ENCODE measurements around the gene SFRP2. TPM values are rescaled to one million over a fixed set of nuclear protein-coding genes. Genes with fewer than 3 reads are reported as not detected.
A peak's percentile ranks its signal among the peaks of the same experiment; 100 is the strongest.

The SFRP2 gene
- total and polyA plus RNA-seq, 3 experiments from 2014 or later, result 0.11 TPM; not detected in 2

DNA sequence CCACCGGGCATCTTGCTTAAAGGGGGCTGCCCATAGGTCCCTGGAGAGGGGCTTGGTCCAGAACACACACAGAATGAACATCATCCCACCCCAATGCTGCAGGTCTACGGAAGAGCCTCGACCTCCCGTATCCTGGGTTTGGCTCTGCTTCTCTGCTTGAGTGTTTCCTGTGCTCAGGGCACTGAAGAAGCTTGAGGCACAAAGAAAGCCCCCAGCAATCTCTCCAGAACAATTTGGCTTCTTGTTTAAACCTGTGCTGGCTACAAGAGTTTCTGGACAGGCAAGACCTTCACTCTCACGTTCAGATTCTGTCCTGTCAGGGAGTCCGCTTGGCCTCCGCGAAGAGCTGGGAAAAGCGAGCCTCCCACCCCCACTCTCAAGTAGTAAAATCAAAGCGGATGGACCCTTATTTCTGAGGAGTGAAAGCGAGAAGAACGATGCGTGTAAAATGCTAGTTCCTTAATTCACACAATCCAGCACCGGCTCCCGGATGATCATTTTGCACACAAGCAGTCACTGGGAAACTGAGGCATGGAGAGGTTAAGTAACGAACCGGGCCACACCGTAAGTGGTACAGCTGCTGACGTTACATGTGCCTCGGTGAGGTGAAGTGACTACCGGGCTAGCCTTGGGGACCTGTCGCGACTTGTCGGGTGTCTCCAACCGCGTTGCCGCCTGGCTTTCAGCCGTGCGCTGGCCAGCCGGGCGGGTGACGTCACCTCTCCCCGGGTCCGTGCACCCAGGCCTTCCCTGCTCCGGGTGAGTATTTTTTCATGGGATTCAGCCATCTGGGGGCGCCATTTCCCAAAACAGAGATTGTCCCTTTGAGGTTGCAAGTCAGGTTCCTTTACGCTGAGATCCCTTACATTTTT, 3.1 kb upstream of the SFRP2 start:
- H3K4me3 ChIP-seq (ENCODE audit: low read length), result peak overlapping the region; percentile 51
- DNase-seq, result no peak
- ChIA-PET CTCF (no interaction called here), POLR2A (interaction anchor here (0.6 kb wide), 1 partner anchor 13 kb away, joined by 3 read pairs; no protein-coding TSS in a partner anchor)
- no peak overlapping the region for H3K27ac ChIP-seq (ENCODE audit: low read depth, low read length)
- peaks cover 45% of the 10 kb centered on the region for H3K27me3 ChIP-seq (ENCODE audit: insufficient read depth, low read length, poor library complexity, severe bottlenecking)
- no peaks in the 10 kb centered on the region for H3K9me3 ChIP-seq (ENCODE audit: low read length)
- no peaks in the 10 kb centered on the region for H3K36me3 ChIP-seq (ENCODE audit: insufficient read depth, low read length)
- H3K4me3 Mint-ChIP-seq, result peak overlapping the region in 6 of 7 donors; percentile 41 to 79 (median 66)
- no peaks in the 10 kb centered on the region for H3K36me3 Mint-ChIP-seq
- H3K4me1 Mint-ChIP-seq, result peaks cover 26 to 54% (median 47%) of the 10 kb centered on the region in 3 donors
- peak overlapping the region in 1 of 8 donors; percentile 29 for H3K27ac Mint-ChIP-seq
- H3K4me1 ChIP-seq (ENCODE audit: insufficient read depth, low read length), result peaks cover 40% of the 10 kb centered on the region
- H3K9me3 Mint-ChIP-seq, result no peaks in the 10 kb centered on the region
- H3K27me3 Mint-ChIP-seq, result peaks cover 63 to 87% of the 10 kb centered on the region in 2 donors

GRCh38 chr4:153790962-153791551, 2.2 kb upstream of the SFRP2 start:
- Histone ChIP-seq H3K36me3 (ENCODE audit: insufficient read depth, low read length) (no peaks in the 10 kb centered on the region), H3K4me1 (ENCODE audit: insufficient read depth, low read length) (peaks cover 40% of the 10 kb centered on the region), H3K27ac (ENCODE audit: low read depth, low read length) (no peak overlapping the region), H3K4me3 (ENCODE audit: low read length) (peak overlapping the region; percentile 29), H3K9me3 (ENCODE audit: low read length) (no peaks in the 10 kb centered on the region), H3K27me3 (ENCODE audit: insufficient read depth, low read length, poor library complexity, severe bottlenecking) (peaks cover 47% of the 10 kb centered on the region)
- Mint-ChIP-seq H3K4me1 (peaks cover 26 to 54% (median 47%) of the 10 kb centered on the region in 3 donors), H3K36me3 (no peaks in the 10 kb centered on the region), H3K27me3 (peaks cover 62 to 87% of the 10 kb centered on the region in 2 donors), H3K4me3 (peak overlapping the region; percentile 41 to 82 (median 67)), H3K27ac (peak overlapping the region in 1 of 8 donors; percentile 29), H3K9me3 (no peaks in the 10 kb centered on the region)
- CTCF ChIA-PET, result interaction anchor here (0.8 kb wide), 1 partner anchor 9 kb away, joined by 3 read pairs; no protein-coding TSS in a partner anchor
- DNase-seq, result peak in 1 of 5 donors; percentile 35
- POLR2A ChIA-PET, result interaction anchor here (0.6 kb wide), 1 partner anchor 14 kb away, joined by 3 read pairs; no protein-coding TSS in a partner anchor

- peaks cover 26 to 54% (median 47%) of the 10 kb centered on the region in 3 donors for H3K4me1 Mint-ChIP-seq
- peak overlapping the region in 6 of 7 donors; percentile 5 to 75 (median 24) for H3K4me3 Mint-ChIP-seq
- POLR2A ChIA-PET, result no interaction called here
- Histone ChIP-seq H3K27ac (ENCODE audit: low read depth, low read length) (no peak overlapping the region), H3K27me3 (ENCODE audit: insufficient read depth, low read length, poor library complexity, severe bottlenecking) (peaks cover 47% of the 10 kb centered on the region), H3K9me3 (ENCODE audit: low read length) (no peaks in the 10 kb centered on the region), H3K4me1 (ENCODE audit: insufficient read depth, low read length) (peaks cover 40% of the 10 kb centered on the region), H3K36me3 (ENCODE audit: insufficient read depth, low read length) (no peaks in the 10 kb centered on the region), H3K4me3 (ENCODE audit: low read length) (no peak overlapping the region)
- H3K9me3 Mint-ChIP-seq, result no peaks in the 10 kb centered on the region
- peaks cover 68 to 88% of the 10 kb centered on the region in 2 donors for H3K27me3 Mint-ChIP-seq
- CTCF ChIA-PET, result interaction anchor here (0.8 kb wide), 1 partner anchor 8 kb away, joined by 3 read pairs; no protein-coding TSS in a partner anchor
- no peaks in the 10 kb centered on the region for H3K36me3 Mint-ChIP-seq
- no peak overlapping the region for H3K27ac Mint-ChIP-seq
- DNase-seq, result no peak
These were observed 1.6 kb upstream of the SFRP2 start for GRCh38 chr4:153790500-153790865.

DNA sequence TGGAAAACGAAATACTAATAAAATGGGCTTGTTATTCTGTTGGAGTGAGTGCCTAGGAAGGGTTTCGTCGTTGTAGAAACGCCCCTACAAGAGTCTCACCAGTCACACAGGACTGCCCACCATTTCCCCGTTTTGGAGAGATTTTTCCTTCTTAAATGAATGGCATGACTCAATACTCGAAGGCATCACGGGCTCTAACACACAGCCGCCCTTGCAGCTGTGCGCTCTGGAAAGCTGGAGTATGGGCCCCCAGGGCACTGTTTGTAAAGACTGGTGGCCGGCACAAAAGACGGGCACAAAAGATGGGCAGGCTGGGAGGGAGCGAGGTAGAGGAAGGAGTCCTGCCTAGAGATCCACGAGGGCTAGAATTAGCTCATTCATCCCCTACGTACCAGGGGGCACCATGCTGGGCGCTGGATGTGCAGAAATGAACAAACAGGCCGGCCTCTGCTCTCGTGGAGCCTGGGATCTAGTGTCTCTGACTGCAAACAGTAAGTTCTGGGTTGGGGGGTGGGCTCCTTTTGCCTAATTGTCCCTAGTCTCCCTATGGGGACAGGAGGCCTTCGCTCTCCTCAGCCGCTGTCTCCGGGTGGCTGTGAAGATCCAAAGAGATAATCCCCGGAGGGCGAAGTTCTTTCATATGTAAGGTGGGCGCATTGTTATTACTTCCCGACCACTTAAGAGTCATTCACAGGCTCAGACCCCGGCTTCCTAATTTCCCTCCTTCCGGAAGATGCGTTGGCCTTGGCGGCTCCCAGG, 1.0 kb upstream of the SFRP2 start:
- DNase-seq, result no peak

GRCh38 chr4:153788051-153788412, 851 bp downstream of the SFRP2 start:
- ChIA-PET CTCF (no interaction called here), POLR2A (no interaction called here)
- Histone ChIP-seq H3K27me3 (ENCODE audit: insufficient read depth, low read length, poor library complexity, severe bottlenecking) (peaks cover 43% of the 10 kb centered on the region), H3K4me3 (ENCODE audit: low read length) (no peak overlapping the region), H3K27ac (ENCODE audit: low read depth, low read length) (no peak overlapping the region), H3K4me1 (ENCODE audit: insufficient read depth, low read length) (peaks cover 40% of the 10 kb centered on the region), H3K36me3 (ENCODE audit: insufficient read depth, low read length) (no peaks in the 10 kb centered on the region), H3K9me3 (ENCODE audit: low read length) (no peaks in the 10 kb centered on the region)
- Mint-ChIP-seq H3K9me3 (no peaks in the 10 kb centered on the region), H3K27me3 (peaks cover 62 to 84% of the 10 kb centered on the region in 2 donors), H3K36me3 (no peaks in the 10 kb centered on the region), H3K4me1 (peaks cover 26 to 50% (median 39%) of the 10 kb centered on the region in 3 donors), H3K27ac (no peak overlapping the region), H3K4me3 (peak overlapping the region in 6 of 7 donors; percentile 12 to 78 (median 61))
- no peak for DNase-seq

More for the DNA sequence above, 1.0 kb upstream of the SFRP2 start:
- H3K4me1 Mint-ChIP-seq, result peaks cover 26 to 54% (median 47%) of the 10 kb centered on the region in 3 donors
- H3K36me3 Mint-ChIP-seq, result no peaks in the 10 kb centered on the region
- Histone ChIP-seq H3K27me3 (ENCODE audit: insufficient read depth, low read length, poor library complexity, severe bottlenecking) (peaks cover 47% of the 10 kb centered on the region), H3K4me3 (ENCODE audit: low read length) (no peak overlapping the region), H3K27ac (ENCODE audit: low read depth, low read length) (no peak overlapping the region), H3K36me3 (ENCODE audit: insufficient read depth, low read length) (no peaks in the 10 kb centered on the region), H3K4me1 (ENCODE audit: insufficient read depth, low read length) (peaks cover 40% of the 10 kb centered on the region), H3K9me3 (ENCODE audit: low read length) (no peaks in the 10 kb centered on the region)
- H3K9me3 Mint-ChIP-seq, result no peaks in the 10 kb centered on the region
- POLR2A ChIA-PET, result no interaction called here
- CTCF ChIA-PET, result interaction anchor here (0.8 kb wide), 1 partner anchor 8 kb away, joined by 3 read pairs; no protein-coding TSS in a partner anchor
- peak overlapping the region in 5 of 7 donors; percentile 5 to 75 (median 9) for H3K4me3 Mint-ChIP-seq
- peaks cover 65 to 85% of the 10 kb centered on the region in 2 donors for H3K27me3 Mint-ChIP-seq
- H3K27ac Mint-ChIP-seq, result no peak overlapping the region

- Mint-ChIP-seq H3K36me3 (no peaks in the 10 kb centered on the region), H3K4me3 (peak overlapping the region in 2 of 7 donors; percentile 7 to 43), H3K4me1 (peaks cover 23 to 46% (median 34%) of the 10 kb centered on the region in 3 donors), H3K27ac (no peak overlapping the region), H3K27me3 (peaks cover 59 to 83% of the 10 kb centered on the region in 2 donors), H3K9me3 (no peaks in the 10 kb centered on the region)
- peaks cover 43% of the 10 kb centered on the region for H3K27me3 ChIP-seq (ENCODE audit: insufficient read depth, low read length, poor library complexity, severe bottlenecking)
- H3K4me1 ChIP-seq (ENCODE audit: insufficient read depth, low read length), result peaks cover 35% of the 10 kb centered on the region
- no peak for DNase-seq
- ChIA-PET POLR2A (no interaction called here), CTCF (no interaction called here)
- no peak overlapping the region for H3K27ac ChIP-seq (ENCODE audit: low read depth, low read length)
- H3K36me3 ChIP-seq (ENCODE audit: insufficient read depth, low read length), result no peaks in the 10 kb centered on the region
- H3K4me3 ChIP-seq (ENCODE audit: low read length), result no peak overlapping the region
- no peaks in the 10 kb centered on the region for H3K9me3 ChIP-seq (ENCODE audit: low read length)
These were observed 1.3 kb downstream of the SFRP2 start for GRCh38 chr4:153787575-153787974.

DNA sequence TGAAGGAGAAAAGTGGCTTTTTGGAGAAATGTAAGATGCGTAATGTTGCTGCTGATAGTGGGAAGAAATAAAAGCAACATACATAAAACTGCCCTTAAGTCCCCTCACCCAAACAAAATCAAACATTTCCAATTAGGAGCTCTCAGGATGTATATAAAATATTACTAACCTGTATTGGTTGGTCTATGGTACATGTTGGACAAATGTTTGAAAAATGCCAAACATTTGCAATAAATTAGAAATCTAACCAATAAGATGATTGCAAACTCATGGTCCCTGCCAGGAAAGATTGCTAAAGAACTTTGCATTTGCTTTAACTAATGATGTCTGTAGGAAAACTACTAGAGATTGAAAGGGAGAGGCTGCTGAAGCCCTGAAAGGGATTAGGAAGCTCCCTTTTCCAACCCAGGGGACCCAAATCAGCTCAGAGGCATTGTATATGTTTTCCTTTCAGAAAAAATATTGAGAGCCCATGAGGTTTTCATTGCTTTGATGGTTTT, 1.8 kb downstream of the SFRP2 start:
- DNase-seq, result no peak
- peaks cover 56 to 83% of the 10 kb centered on the region in 2 donors for H3K27me3 Mint-ChIP-seq
- H3K36me3 ChIP-seq (ENCODE audit: insufficient read depth, low read length), result no peaks in the 10 kb centered on the region
- ChIA-PET POLR2A (no interaction called here), CTCF (no interaction called here)
- no peaks in the 10 kb centered on the region for H3K9me3 ChIP-seq (ENCODE audit: low read length)
- no peak overlapping the region for H3K4me3 Mint-ChIP-seq
- H3K36me3 Mint-ChIP-seq, result no peaks in the 10 kb centered on the region
- H3K27ac Mint-ChIP-seq, result no peak overlapping the region
- H3K9me3 Mint-ChIP-seq, result no peaks in the 10 kb centered on the region
- no peak overlapping the region for H3K4me3 ChIP-seq (ENCODE audit: low read length)
- peaks cover 38% of the 10 kb centered on the region for H3K27me3 ChIP-seq (ENCODE audit: insufficient read depth, low read length, poor library complexity, severe bottlenecking)
- no peak overlapping the region for H3K27ac ChIP-seq (ENCODE audit: low read depth, low read length)
- H3K4me1 ChIP-seq (ENCODE audit: insufficient read depth, low read length), result peaks cover 30% of the 10 kb centered on the region
- peaks cover 21 to 41% (median 30%) of the 10 kb centered on the region in 3 donors for H3K4me1 Mint-ChIP-seq

Data from CD8-positive, alpha-beta memory T cell (primary cell).